Prostate gland (tissue), 2 donors: ENCODE data around the gene PTPRD.

Source experiments
- CTCF ChIP-seq, 4 experiments: fragments of 200-600 bp in 2 of 4; fragments of 450-650 bp in 2 of 4; sonication (generic) in 2 of 4; IDR thresholded peaks; 1 replicate in 3 of 4; 2 replicates in 1 of 4; pipeline ENCODE4 v1.5.1; 2016 to 2019; ENCODE audit warnings: antibody characterized with exemption in 4 of 4, mild to moderate bottlenecking in 2 of 4, moderate library complexity in 2 of 4
- POLR2AphosphoS5 ChIP-seq: sonication (generic); formaldehyde crosslinking; IDR thresholded peaks from one replicate; pipeline ENCODE4 v1.6.1; 2017; ENCODE audit warnings: antibody characterized with exemption

- TF ChIP-seq POLR2AphosphoS5 (no peak), CTCF (IDR thresholded peaks at IDR 0.05) (no peak)
Observed at GRCh38 chr9:8713149-8713810, 1899.5 kb downstream of the PTPRD start.
